ENCODE results near the gene ICOS.

Gene ICOS

GRCh38 chr2:203913947-203914346 is 22.6 kb upstream of the ICOS start:
- no peak for DNase-seq (ENCODE audit: low read depth)
- in situ Hi-C loops (cut with HindIII; ENCODE audit: low sequenced_read_pairs) = no loop called here

DNA sequence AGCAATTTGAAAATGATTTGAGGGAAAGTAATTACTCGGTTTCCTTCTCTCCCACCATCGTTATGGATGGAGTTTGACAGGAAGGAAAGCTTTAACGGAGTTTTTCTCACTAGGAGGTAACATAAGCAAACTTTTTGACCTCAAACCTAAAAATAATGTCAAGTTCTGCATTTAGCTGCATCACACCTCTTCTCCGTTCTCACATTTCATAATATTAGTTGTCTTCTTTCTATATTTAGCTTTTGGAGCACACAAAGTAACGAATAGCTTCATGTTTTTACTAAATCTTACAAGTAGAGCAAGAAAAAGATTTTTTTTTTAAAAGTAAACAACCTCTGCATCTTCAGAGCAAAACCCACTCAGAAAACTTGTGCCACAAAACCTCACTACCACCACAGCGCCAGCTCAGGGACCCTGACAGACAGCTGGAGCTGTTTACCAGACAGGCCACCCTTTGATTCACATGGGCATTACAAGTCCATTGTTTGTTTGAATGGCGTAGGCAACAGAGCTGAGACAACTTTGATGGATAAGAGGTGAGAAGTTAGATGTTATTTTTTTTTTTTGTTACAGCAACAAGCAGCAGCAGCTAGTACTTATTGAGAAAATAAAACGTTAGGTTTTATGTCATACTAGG is 21.9 kb upstream of the ICOS start:
- TF ChIP-seq CTCF (IDR thresholded peaks at IDR 0.05; ENCODE audit: low read depth, low read length, missing control alignments) = no peak
- H3K4me3 ChIP-seq (ENCODE audit: low read depth, low read length) = no peak overlapping the region
- no peak for DNase-seq (ENCODE audit: low read depth)
- in situ Hi-C loops (cut with HindIII; ENCODE audit: low sequenced_read_pairs) = no loop called here

More at GRCh38 chr2:203913947-203914346, 22.6 kb upstream of the ICOS start:
- H3K4me3 ChIP-seq (ENCODE audit: low read depth, low read length) = no peak overlapping the region
- no peak for TF ChIP-seq CTCF (IDR thresholded peaks at IDR 0.05; ENCODE audit: low read depth, low read length, missing control alignments)

DNA sequence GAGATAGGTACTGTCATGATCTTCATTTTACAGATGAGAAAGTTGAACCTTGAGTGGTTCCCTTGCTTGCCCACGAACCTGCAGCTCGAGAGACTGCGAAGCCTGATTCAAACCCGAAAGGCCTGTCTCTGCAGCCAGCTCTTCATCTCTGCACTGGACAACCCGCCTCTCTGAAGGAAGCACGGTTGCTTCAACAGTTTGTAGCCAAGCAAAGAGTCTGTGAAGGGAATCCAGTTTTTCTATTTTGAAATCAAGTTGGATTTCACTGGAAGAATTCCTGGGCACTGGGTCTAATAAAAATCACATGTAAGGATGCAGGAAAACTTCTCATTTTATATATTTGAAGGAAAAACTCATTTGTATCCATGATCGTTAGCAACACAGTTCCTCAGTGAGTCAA is 21.3 kb upstream of the ICOS start:
- TF ChIP-seq CTCF (IDR thresholded peaks at IDR 0.05; ENCODE audit: low read depth, low read length, missing control alignments) = no peak
- DNase-seq (ENCODE audit: low read depth) = no peak
- no peak overlapping the region for H3K4me3 ChIP-seq (ENCODE audit: low read depth, low read length)
- in situ Hi-C loops (cut with HindIII; ENCODE audit: low sequenced_read_pairs) = no loop called here

DNA sequence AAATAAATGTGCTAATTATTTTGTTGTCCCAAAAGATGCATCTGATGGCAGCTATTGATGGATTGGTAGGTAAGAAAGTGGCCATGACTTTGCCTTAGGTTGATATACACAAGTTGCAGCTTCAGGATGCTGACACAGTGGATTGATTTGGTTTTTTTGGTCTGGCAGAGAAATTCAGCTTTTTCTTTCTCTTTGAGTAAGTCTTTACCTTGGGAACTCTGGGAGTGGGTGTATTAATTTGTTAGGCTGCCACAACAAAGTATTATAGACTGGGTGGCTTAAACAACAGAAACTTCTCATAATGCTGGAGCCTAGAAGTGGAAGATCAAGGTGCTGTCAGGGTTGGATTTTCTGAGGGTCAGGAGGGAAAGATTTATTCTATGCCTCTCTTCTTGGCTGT is 19.8 kb upstream of the ICOS start:
- no peak overlapping the region for H3K4me3 ChIP-seq (ENCODE audit: low read depth, low read length)
- no peak for TF ChIP-seq CTCF (IDR thresholded peaks at IDR 0.05; ENCODE audit: low read depth, low read length, missing control alignments)
- no peak for DNase-seq (ENCODE audit: low read depth)
- in situ Hi-C loops (cut with HindIII; ENCODE audit: low sequenced_read_pairs) = no loop called here

GRCh38 chr2:203918264-203918663 is 18.3 kb upstream of the ICOS start:
- DNase-seq (ENCODE audit: low read depth) = no peak
- in situ Hi-C loops (cut with HindIII; ENCODE audit: low sequenced_read_pairs) = no loop called here
- no peak overlapping the region for H3K4me3 ChIP-seq (ENCODE audit: low read depth, low read length)
- no peak for TF ChIP-seq CTCF (IDR thresholded peaks at IDR 0.05; ENCODE audit: low read depth, low read length, missing control alignments)

DNA sequence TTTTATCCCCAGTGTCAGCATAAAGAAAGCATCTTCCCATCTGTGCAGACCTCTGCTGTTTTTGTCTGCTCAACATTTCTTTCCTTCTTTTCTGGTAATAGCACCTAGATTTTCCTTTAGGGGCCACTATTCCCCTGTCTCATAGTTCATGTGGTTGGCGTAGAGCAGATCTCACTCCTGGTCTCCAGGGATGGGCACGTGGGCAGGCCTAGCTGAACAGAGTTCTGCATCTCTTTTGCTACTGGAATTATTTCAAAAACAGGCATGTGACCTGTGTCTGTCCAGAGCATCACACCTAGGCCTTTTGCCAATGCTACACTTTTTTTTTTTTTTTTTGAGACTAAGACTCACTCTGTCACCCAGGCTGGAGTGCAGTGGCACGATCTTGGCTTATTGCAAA is 17.7 kb upstream of the ICOS start:
- no peak for TF ChIP-seq CTCF (IDR thresholded peaks at IDR 0.05; ENCODE audit: low read depth, low read length, missing control alignments)
- DNase-seq (ENCODE audit: low read depth) = no peak
- in situ Hi-C loops (cut with HindIII; ENCODE audit: low sequenced_read_pairs) = no loop called here
- H3K4me3 ChIP-seq (ENCODE audit: low read depth, low read length) = no peak overlapping the region

All from astrocyte of the cerebellum (primary cell).